ENCODE data around the gene ASB2. TPM values are rescaled to one million over a fixed set of nuclear protein-coding genes. Genes with fewer than 3 reads are reported as not detected.
A peak's percentile ranks its signal among the peaks of the same experiment; 100 is the strongest.

ASB2 gene
- total RNA-seq, 2 donors from 2014 or later, result 1.3 to 13.4 TPM

GRCh38 chr14:94000267-94000666 lies 23.9 kb upstream of the ASB2 start:
- H3K9me3 ChIP-seq, result no peaks in the 10 kb centered on the region
- no peaks in the 10 kb centered on the region for H3K36me3 ChIP-seq
- no peaks in the 10 kb centered on the region for H3K4me1 ChIP-seq
- no peak overlapping the region for H3K4me3 ChIP-seq
- H3K27me3 ChIP-seq, result no peaks in the 10 kb centered on the region
- TF ChIP-seq CTCF (IDR thresholded peaks at IDR 0.05), result no peak
- intact Hi-C loops (cut with DNase I), result loop anchor here (2.0 kb wide), 1 partner anchor 59 kb away; no protein-coding TSS in a partner anchor
- H3K27ac ChIP-seq, result no peak overlapping the region
- no peak for DNase-seq
- no peak overlapping the region for H3K9ac ChIP-seq (ENCODE audit: low read depth in 2 of 2, low read length in 2 of 2)

GRCh38 chr14:93999573-93999972 lies 23.2 kb upstream of the ASB2 start:
- Histone ChIP-seq H3K27ac (no peak overlapping the region), H3K9ac (ENCODE audit: low read depth in 2 of 2, low read length in 2 of 2) (no peak overlapping the region), H3K9me3 (no peaks in the 10 kb centered on the region), H3K4me1 (no peaks in the 10 kb centered on the region), H3K27me3 (no peaks in the 10 kb centered on the region), H3K4me3 (no peak overlapping the region), H3K36me3 (no peaks in the 10 kb centered on the region)
- intact Hi-C loops (cut with DNase I), result no loop called here
- no peak for TF ChIP-seq CTCF (IDR thresholded peaks at IDR 0.05)
- DNase-seq, result no peak

GRCh38 chr14:93998871-93999403 lies 22.6 kb upstream of the ASB2 start:
- H3K27me3 ChIP-seq, result no peaks in the 10 kb centered on the region
- no peaks in the 10 kb centered on the region for H3K9me3 ChIP-seq
- no peaks in the 10 kb centered on the region for H3K4me1 ChIP-seq
- no peak overlapping the region for H3K9ac ChIP-seq (ENCODE audit: low read depth in 2 of 2, low read length in 2 of 2)
- TF ChIP-seq CTCF (IDR thresholded peaks at IDR 0.05), result no peak
- no peak for DNase-seq
- no peaks in the 10 kb centered on the region for H3K36me3 ChIP-seq
- intact Hi-C loops (cut with DNase I), result no loop called here
- H3K27ac ChIP-seq, result no peak overlapping the region
- H3K4me3 ChIP-seq, result no peak overlapping the region

GRCh38 chr14:93997916-93998870 lies 21.8 kb upstream of the ASB2 start:
- H3K36me3 ChIP-seq, result no peaks in the 10 kb centered on the region
- no peaks in the 10 kb centered on the region for H3K9me3 ChIP-seq
- intact Hi-C loops (cut with DNase I), result no loop called here
- no peaks in the 10 kb centered on the region for H3K4me1 ChIP-seq
- no peaks in the 10 kb centered on the region for H3K27me3 ChIP-seq
- peak; percentile 23 for DNase-seq
- no peak overlapping the region for H3K27ac ChIP-seq
- H3K9ac ChIP-seq (ENCODE audit: low read depth in 2 of 2, low read length in 2 of 2), result no peak overlapping the region
- no peak overlapping the region for H3K4me3 ChIP-seq
- TF ChIP-seq CTCF (IDR thresholded peaks at IDR 0.05), result no peak

GRCh38 chr14:93997082-93997481 lies 20.7 kb upstream of the ASB2 start, which contains the start of gene CCDC197:
Gene CCDC197, plus strand, starts transcription at chr14:93997301. Its CDS starts 831 bp downstream, at chr14:93998132.
- H3K9ac ChIP-seq (ENCODE audit: low read depth in 2 of 2, low read length in 2 of 2), result no peak within 1 kb of the TSS
- no peak within 1 kb of the TSS for H3K27ac ChIP-seq
- H3K4me3 ChIP-seq, result no peak within 1 kb of the TSS
- no peaks in the 10 kb centered on the region for H3K4me1 ChIP-seq
- no peaks in the 10 kb centered on the region for H3K27me3 ChIP-seq
- no peak for DNase-seq
- TF ChIP-seq CTCF (IDR thresholded peaks at IDR 0.05), result no peak
- H3K36me3 ChIP-seq, result no peaks in the 10 kb centered on the region
- intact Hi-C loops (cut with DNase I), result no loop called here
- H3K9me3 ChIP-seq, result no peaks in the 10 kb centered on the region
